LNCAP (cell line): Measurements from ENCODE around the gene RNF220.

Experiments
- CTCF ChIP-seq: fragments of 450-650 bp; IDR thresholded peaks from 2 replicates; pipeline ENCODE4 v1.5.1; 2017; ENCODE audit warnings: mild to moderate bottlenecking

Gene RNF220

GRCh38 chr1:44655609-44656008 is 250.6 kb downstream of the RNF220 start:
- peak; percentile 76 for TF ChIP-seq CTCF

GRCh38 chr1:44659566-44659965 is 254.5 kb downstream of the RNF220 start:
- no peak for TF ChIP-seq CTCF

GRCh38 chr1:44660176-44660575 is 255.1 kb downstream of the RNF220 start:
- no peak for TF ChIP-seq CTCF

GRCh38 chr1:44661781-44662682 is 257.0 kb downstream of the RNF220 start:
- no peak for TF ChIP-seq CTCF

GRCh38 chr1:44662683-44663030 is 257.6 kb downstream of the RNF220 start:
- TF ChIP-seq CTCF, result no peak

- no peak for TF ChIP-seq CTCF
Observed at GRCh38 chr1:44663417-44663816, 258.4 kb downstream of the RNF220 start.

GRCh38 chr1:44664730-44665370 is 259.8 kb downstream of the RNF220 start:
- TF ChIP-seq CTCF, result no peak
